Colon (tissue), 2 donors: ENCODE measurements around the gene ASTN2.

Experiments used
- FAIRE-seq: peaks from 2 replicates; lab custom pipeline; 2012; peaks lifted over from hg19 to GRCh38; lab: Jason Lieb, UNC
- donor health status: control.
- donor health status: control.

ASTN2 gene

GRCh38 chr9:116416421-116416820 is 998.4 kb downstream of the ASTN2 start:
- FAIRE-seq: no peak

- FAIRE-seq: no peak
Measured at GRCh38 chr9:116414374-116414773, 1000.5 kb downstream of the ASTN2 start.

- no peak for FAIRE-seq
Measured at GRCh38 chr9:116411506-116411905, 1003.4 kb downstream of the ASTN2 start.

GRCh38 chr9:116409638-116410037 is 1005.2 kb downstream of the ASTN2 start:
- no peak for FAIRE-seq

GRCh38 chr9:116409129-116409528 is 1005.7 kb downstream of the ASTN2 start:
- FAIRE-seq: no peak

GRCh38 chr9:116406469-116406868 is 1008.4 kb downstream of the ASTN2 start:
- no peak for FAIRE-seq

- FAIRE-seq: no peak
Measured at GRCh38 chr9:116405321-116405720, 1009.5 kb downstream of the ASTN2 start.

- FAIRE-seq: no peak
Measured at GRCh38 chr9:116404228-116404627, 1010.6 kb downstream of the ASTN2 start.

GRCh38 chr9:116403171-116403570 is 1011.7 kb downstream of the ASTN2 start:
- no peak for FAIRE-seq

- no peak for FAIRE-seq
Measured at GRCh38 chr9:116395699-116396037, 1019.2 kb downstream of the ASTN2 start.

GRCh38 chr9:116394894-116395698 is 1019.8 kb downstream of the ASTN2 start:
- no peak for FAIRE-seq

GRCh38 chr9:116394070-116394469 is 1020.8 kb downstream of the ASTN2 start:
- no peak for FAIRE-seq

- no peak for FAIRE-seq
Measured at GRCh38 chr9:116393198-116393597, 1021.7 kb downstream of the ASTN2 start.

GRCh38 chr9:116391306-116391900 is 1023.5 kb downstream of the ASTN2 start:
- no peak for FAIRE-seq

- FAIRE-seq: no peak
Measured at GRCh38 chr9:116390303-116391228, 1024.3 kb downstream of the ASTN2 start.

- no peak for FAIRE-seq
Measured at GRCh38 chr9:116389541-116390302, 1025.1 kb downstream of the ASTN2 start.

- no peak for FAIRE-seq
Measured at GRCh38 chr9:116387934-116388698, 1026.7 kb downstream of the ASTN2 start.

GRCh38 chr9:116383936-116384335 is 1030.9 kb downstream of the ASTN2 start:
- no peak for FAIRE-seq

- no peak for FAIRE-seq
Measured at GRCh38 chr9:116383133-116383532, 1031.7 kb downstream of the ASTN2 start.

GRCh38 chr9:116382053-116382452 is 1032.8 kb downstream of the ASTN2 start:
- FAIRE-seq: no peak

GRCh38 chr9:116381350-116381749 is 1033.5 kb downstream of the ASTN2 start:
- FAIRE-seq: no peak
